ENCODE measurements around the gene SUPT6H. TPM values are rescaled to one million over a fixed set of nuclear protein-coding genes. Genes with fewer than 3 reads are reported as not detected.
"Not testable (repeated sequence)": the region's sequence is repeated elsewhere in the genome, so short reads cannot be mapped to it uniquely, and the experiment has no call there.

The SUPT6H gene
- total RNA-seq, 1 donor from 2014 or later = 106 TPM

GRCh38 chr17:28718333-28719020 lies 56.5 kb downstream of the SUPT6H start:
- no peaks in the 10 kb centered on the region for H3K9me3 Mint-ChIP-seq
- peaks cover 36% of the 10 kb centered on the region for H3K36me3 Mint-ChIP-seq (ENCODE audit: low read depth)
- DNase-seq (ENCODE audit: low spot score) = no peak
- peak overlapping the region; percentile 65 for H3K4me3 Mint-ChIP-seq
- intact Hi-C loops (cut with micrococcal nuclease) = loop anchor here (1.0 to 10.0 kb wide), 7 partner anchors 7 to 676 kb away; partner anchors contain the start of genes BLTP2, IFT20, NEK8 and PROCA1
- H3K27ac Mint-ChIP-seq = peak overlapping the region; percentile 73
- peaks cover 39% of the 10 kb centered on the region for H3K4me1 Mint-ChIP-seq (ENCODE audit: low read depth)
- H3K27me3 Mint-ChIP-seq (ENCODE audit: insufficient read depth) = peaks cover 23% of the 10 kb centered on the region

DNA sequence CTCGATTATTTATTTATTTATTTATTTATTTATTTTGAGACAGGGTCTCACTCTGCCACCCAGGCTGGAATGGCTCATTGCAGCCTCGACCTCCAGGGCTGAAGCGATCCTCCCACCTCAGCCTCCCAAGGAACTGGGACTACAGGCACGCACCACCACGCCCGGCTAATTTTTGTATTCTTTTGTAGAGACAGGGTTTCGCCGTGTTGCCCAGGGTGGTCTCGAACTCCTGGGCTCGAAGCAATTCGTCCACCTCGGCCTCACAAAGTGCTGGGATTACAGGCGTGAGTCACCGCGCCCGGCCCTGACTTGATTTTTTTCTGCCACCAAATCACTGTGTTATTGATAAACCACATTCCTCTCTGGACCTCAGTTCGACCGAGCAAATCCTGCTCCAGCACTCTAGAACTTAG lies 57.0 kb downstream of the SUPT6H start:
- no peaks in the 10 kb centered on the region for H3K9me3 Mint-ChIP-seq
- H3K27me3 Mint-ChIP-seq (ENCODE audit: insufficient read depth) = peaks cover 23% of the 10 kb centered on the region
- peak overlapping the region; percentile 92 for H3K27ac Mint-ChIP-seq
- DNase-seq (ENCODE audit: low spot score) = no peak
- H3K4me1 Mint-ChIP-seq (ENCODE audit: low read depth) = peaks cover 44% of the 10 kb centered on the region
- intact Hi-C loops (cut with micrococcal nuclease) = loop anchor here (1.0 to 10.0 kb wide), 7 partner anchors 8 to 676 kb away; partner anchors contain the start of genes BLTP2, IFT20, NEK8 and PROCA1
- H3K36me3 Mint-ChIP-seq (ENCODE audit: low read depth) = peaks cover 38% of the 10 kb centered on the region
- peak overlapping the region; percentile 100 for H3K4me3 Mint-ChIP-seq

GRCh38 chr17:28720247-28720996 lies 58.4 kb downstream of the SUPT6H start:
- intact Hi-C loops (cut with micrococcal nuclease) = no loop called here
- H3K4me3 Mint-ChIP-seq = peak overlapping the region; percentile 100

GRCh38 chr17:28720997-28721329 lies 59.0 kb downstream of the SUPT6H start:
- DNase-seq (ENCODE audit: low spot score); H3K27me3 Mint-ChIP-seq (ENCODE audit: insufficient read depth); H3K9me3 Mint-ChIP-seq; intact Hi-C loops (cut with micrococcal nuclease): not testable (repeated sequence)
- Mint-ChIP-seq H3K4me1 (ENCODE audit: low read depth) (peaks cover 59% of the 10 kb centered on the region), H3K36me3 (ENCODE audit: low read depth) (peaks cover 53% of the 10 kb centered on the region), H3K4me3 (peak overlapping the region; percentile 100), H3K27ac (peak overlapping the region; percentile 92)

More at GRCh38 chr17:28720247-28720996, 58.4 kb downstream of the SUPT6H start:
- Mint-ChIP-seq H3K9me3 (no peaks in the 10 kb centered on the region), H3K27me3 (ENCODE audit: insufficient read depth) (peaks cover 12% of the 10 kb centered on the region), H3K36me3 (ENCODE audit: low read depth) (peaks cover 50% of the 10 kb centered on the region), H3K27ac (peak overlapping the region; percentile 92), H3K4me1 (ENCODE audit: low read depth) (peaks cover 58% of the 10 kb centered on the region)
- DNase-seq (ENCODE audit: low spot score) = peak; percentile 18

DNA sequence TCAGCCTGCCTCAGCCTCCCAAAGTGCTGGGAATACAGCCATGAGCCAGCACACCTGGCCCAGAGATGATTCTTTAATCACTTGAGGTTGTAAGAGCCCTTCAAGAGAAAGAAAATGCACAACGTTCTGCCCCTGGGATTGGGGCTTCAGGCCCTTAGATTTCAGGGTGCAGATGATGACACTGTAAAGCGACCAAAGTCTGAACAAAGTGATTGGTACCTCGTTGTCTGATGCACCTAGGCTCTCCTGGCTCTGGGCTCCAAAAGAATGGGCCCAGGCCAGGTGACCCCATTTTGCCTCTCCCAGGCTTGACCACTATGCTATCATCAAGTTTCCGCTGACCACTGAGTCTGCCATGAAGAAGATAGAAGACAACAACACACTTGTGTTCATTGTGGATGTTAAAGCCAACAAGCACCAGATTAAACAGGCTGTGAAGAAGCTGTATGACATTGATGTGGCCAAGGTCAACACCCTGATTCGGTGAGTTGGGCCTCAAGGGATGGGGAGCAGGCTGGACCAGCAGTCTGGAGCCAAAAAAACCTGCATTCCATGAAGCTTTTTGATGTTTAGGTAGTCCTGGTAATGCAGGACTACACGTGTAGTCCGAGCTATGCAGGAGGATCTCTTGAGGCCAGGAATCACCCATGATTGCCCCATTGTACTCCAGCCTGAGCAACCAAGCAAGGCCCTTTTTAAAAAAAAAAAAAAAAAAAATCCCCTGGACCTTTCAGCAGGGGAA lies 60.6 kb downstream of the SUPT6H start:
- Mint-ChIP-seq H3K4me3 (peak overlapping the region; percentile 100), H3K4me1 (ENCODE audit: low read depth) (peaks cover 69% of the 10 kb centered on the region), H3K9me3 (no peaks in the 10 kb centered on the region), H3K36me3 (ENCODE audit: low read depth) (peaks cover 53% of the 10 kb centered on the region), H3K27ac (peak overlapping the region; percentile 48), H3K27me3 (ENCODE audit: insufficient read depth) (peaks cover 7% of the 10 kb centered on the region)
- DNase-seq (ENCODE audit: low spot score) = no peak
- intact Hi-C loops (cut with micrococcal nuclease) = no loop called here

DNA sequence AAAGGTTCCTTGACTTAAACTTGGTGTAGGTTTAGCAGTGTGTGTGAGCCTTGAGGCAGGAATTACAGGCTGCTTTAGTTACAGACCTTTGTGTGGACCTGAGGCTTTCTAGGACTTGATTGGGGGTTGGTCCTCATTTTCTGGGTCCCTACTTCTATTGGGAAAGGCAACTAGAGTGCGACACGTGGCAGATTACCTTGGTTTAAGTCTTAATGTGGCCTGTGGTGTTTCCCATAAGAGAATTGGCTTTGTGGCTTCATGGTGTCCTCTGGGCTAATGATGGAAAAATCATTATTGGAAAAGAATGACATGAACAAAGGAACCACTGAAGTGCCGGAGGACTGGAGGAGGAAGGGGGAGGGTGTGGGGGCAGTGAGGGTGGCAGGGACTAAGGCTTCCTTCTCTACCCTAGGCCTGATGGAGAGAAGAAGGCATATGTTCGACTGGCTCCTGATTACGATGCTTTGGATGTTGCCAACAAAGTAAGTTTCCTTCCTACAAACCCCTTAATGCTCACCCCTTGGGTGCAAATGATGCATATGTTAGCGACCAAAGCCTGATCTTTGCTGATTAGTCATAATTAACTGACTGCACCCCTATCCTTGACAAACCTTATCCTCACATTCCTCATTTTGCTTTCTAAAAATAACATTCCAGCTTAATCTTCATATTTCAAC lies 61.3 kb downstream of the SUPT6H start:
- H3K4me1 Mint-ChIP-seq (ENCODE audit: low read depth) = peaks cover 71% of the 10 kb centered on the region
- intact Hi-C loops (cut with micrococcal nuclease) = no loop called here
- DNase-seq (ENCODE audit: low spot score) = no peak
- H3K9me3 Mint-ChIP-seq = no peaks in the 10 kb centered on the region
- H3K27ac Mint-ChIP-seq = peak overlapping the region; percentile 17
- peak overlapping the region; percentile 49 for H3K4me3 Mint-ChIP-seq
- peaks cover 7% of the 10 kb centered on the region for H3K27me3 Mint-ChIP-seq (ENCODE audit: insufficient read depth)
- peaks cover 53% of the 10 kb centered on the region for H3K36me3 Mint-ChIP-seq (ENCODE audit: low read depth)

DNA sequence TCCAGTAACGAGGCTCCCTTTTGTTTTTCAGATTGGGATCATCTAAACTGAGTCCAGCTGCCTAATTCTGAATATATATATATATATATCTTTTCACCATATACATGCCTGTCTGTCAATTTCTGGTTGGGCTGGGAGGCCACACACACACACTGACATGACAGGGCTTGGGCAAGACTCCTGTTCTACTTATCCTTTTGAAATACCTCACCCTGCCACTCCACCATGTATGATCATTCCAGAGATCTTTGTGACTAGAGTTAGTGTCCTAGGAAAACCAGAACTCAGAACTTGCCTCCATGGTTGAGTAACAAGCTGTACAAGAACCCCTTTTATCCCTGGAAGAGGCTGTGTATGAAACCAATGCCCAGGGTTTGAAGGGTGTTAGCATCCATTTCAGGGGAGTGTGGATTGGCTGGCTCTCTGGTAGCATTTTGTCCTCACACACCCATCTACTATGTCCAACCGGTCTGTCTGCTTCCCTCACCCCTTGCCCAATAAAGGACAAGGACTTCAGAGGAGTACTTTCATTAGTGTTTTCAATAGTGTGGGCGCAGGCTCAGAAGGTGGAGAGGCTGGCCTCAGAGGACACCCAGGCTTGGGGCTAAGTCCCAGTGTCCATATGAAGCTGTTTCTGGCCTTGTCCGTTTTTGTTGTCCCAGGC lies 62.0 kb downstream of the SUPT6H start:
- H3K27me3 Mint-ChIP-seq (ENCODE audit: insufficient read depth); H3K9me3 Mint-ChIP-seq; DNase-seq (ENCODE audit: low spot score); intact Hi-C loops (cut with micrococcal nuclease): not testable (repeated sequence)
- peak overlapping the region; percentile 89 for H3K4me3 Mint-ChIP-seq
- peaks cover 72% of the 10 kb centered on the region for H3K4me1 Mint-ChIP-seq (ENCODE audit: low read depth)
- H3K27ac Mint-ChIP-seq = peak overlapping the region; percentile 86
- H3K36me3 Mint-ChIP-seq (ENCODE audit: low read depth) = peaks cover 53% of the 10 kb centered on the region

GRCh38 chr17:28724500-28725165 lies 62.6 kb downstream of the SUPT6H start:
- no peak for DNase-seq (ENCODE audit: low spot score)

GRCh38 chr17:28725166-28725659 lies 63.2 kb downstream of the SUPT6H start:
- no peak for DNase-seq (ENCODE audit: low spot score)
- Mint-ChIP-seq H3K9me3 (no peaks in the 10 kb centered on the region), H3K27ac (peak overlapping the region; percentile 86), H3K4me1 (ENCODE audit: low read depth) (peaks cover 75% of the 10 kb centered on the region), H3K36me3 (ENCODE audit: low read depth) (peaks cover 46% of the 10 kb centered on the region), H3K4me3 (peak overlapping the region; percentile 89), H3K27me3 (ENCODE audit: insufficient read depth) (no peaks in the 10 kb centered on the region)
- intact Hi-C loops (cut with micrococcal nuclease) = loop anchor here (5.0 kb wide), 2 partner anchors 412 to 567 kb away; partner anchors contain the start of gene NUFIP2

More at GRCh38 chr17:28724500-28725165, 62.6 kb downstream of the SUPT6H start:
- intact Hi-C loops (cut with micrococcal nuclease) = loop anchor here (5.0 kb wide), 2 partner anchors 413 to 568 kb away; partner anchors contain the start of gene NUFIP2
- peaks cover 51% of the 10 kb centered on the region for H3K36me3 Mint-ChIP-seq (ENCODE audit: low read depth)
- H3K4me1 Mint-ChIP-seq (ENCODE audit: low read depth) = peaks cover 71% of the 10 kb centered on the region
- H3K9me3 Mint-ChIP-seq = no peaks in the 10 kb centered on the region
- H3K27ac Mint-ChIP-seq = peak overlapping the region; percentile 86
- peak overlapping the region; percentile 89 for H3K4me3 Mint-ChIP-seq
- no peaks in the 10 kb centered on the region for H3K27me3 Mint-ChIP-seq (ENCODE audit: insufficient read depth)

GRCh38 chr17:28725660-28726225 lies 63.7 kb downstream of the SUPT6H start:
- DNase-seq (ENCODE audit: low spot score) = no peak
- peaks cover 41% of the 10 kb centered on the region for H3K36me3 Mint-ChIP-seq (ENCODE audit: low read depth)
- intact Hi-C loops (cut with micrococcal nuclease) = loop anchor here (1.0 to 5.0 kb wide), 4 partner anchors 14 to 567 kb away; partner anchors contain the start of genes NUFIP2 and PROCA1

GRCh38 chr17:28726226-28726626 lies 64.2 kb downstream of the SUPT6H start, which contains the start of gene TLCD1:
Gene TLCD1 (minus strand): TSS chr17:28726233. CDS start chr17:28726097, 136 bp downstream.
- H3K36me3 Mint-ChIP-seq (ENCODE audit: low read depth) = peaks cover 36% of the 10 kb centered on the region
- no peaks in the 10 kb centered on the region for H3K9me3 Mint-ChIP-seq
- no peaks in the 10 kb centered on the region for H3K27me3 Mint-ChIP-seq (ENCODE audit: insufficient read depth)
- H3K27ac Mint-ChIP-seq = peak within 1 kb of the TSS; percentile 98
- H3K4me1 Mint-ChIP-seq (ENCODE audit: low read depth) = peaks cover 70% of the 10 kb centered on the region
- DNase-seq (ENCODE audit: low spot score) = peak; percentile 73
- peak within 1 kb of the TSS; percentile 97 for H3K4me3 Mint-ChIP-seq
- intact Hi-C loops (cut with micrococcal nuclease) = loop anchor here (1.0 to 5.0 kb wide), 4 partner anchors 15 to 566 kb away; partner anchors contain the start of genes NUFIP2 and PROCA1

More at GRCh38 chr17:28725660-28726225, 63.7 kb downstream of the SUPT6H start:
- no peaks in the 10 kb centered on the region for H3K27me3 Mint-ChIP-seq (ENCODE audit: insufficient read depth)
- no peaks in the 10 kb centered on the region for H3K9me3 Mint-ChIP-seq
- peak overlapping the region; percentile 86 for H3K27ac Mint-ChIP-seq
- peaks cover 71% of the 10 kb centered on the region for H3K4me1 Mint-ChIP-seq (ENCODE audit: low read depth)
- H3K4me3 Mint-ChIP-seq = peak overlapping the region; percentile 89
